Cerebellar nuclear complex (tissue), 1 donor: ENCODE results near the gene PIM2.

Experiments used
- DNase-seq, 2 experiments: peaks; one replicate each; lab custom pipeline; 2025; lab: John Stamatoyannopoulos, UW

Gene PIM2

GRCh38 chrX:48864210-48864609 lies 54.6 kb downstream of the PIM2 start:
- no peak for DNase-seq
